CD4-positive, CD25-positive, alpha-beta regulatory T cell (primary cell): ENCODE measurements around the gene NUMB. TPM values are rescaled to one million over a fixed set of nuclear protein-coding genes. Genes with fewer than 3 reads are reported as not detected.

Experiments used
- ATAC-seq, 2 donors: fragments of 150-1000 bp; cut with Tn5 transposase; one replicate each; pipeline ENCODE4 v1.10.0; 2021; ENCODE audit warnings: low read depth in 2 of 2, moderate number of reproducible peaks in 2 of 2, moderate library complexity in 1 of 2
- DNase-seq, 3 donors: peaks; one replicate each; pipeline versions ENCODE4 v3.0.0 to v3.0.0-alpha.2; 2012 to 2022; ENCODE audit warnings: mixed read lengths in 1 of 3
- H3K27ac ChIP-seq: one replicate; pipeline ENCODE4 v1.7.0; 2013; ENCODE audit warnings: mild to moderate bottlenecking, low read length; ENCODE audit not compliant: insufficient read depth, poor library complexity, severe bottlenecking
- H3K27me3 ChIP-seq: one replicate; pipeline ENCODE4 v1.7.0; 2013; ENCODE audit warnings: low read length; ENCODE audit not compliant: control insufficient read depth, insufficient read depth
- H3K36me3 ChIP-seq: one replicate; pipeline ENCODE4 v1.7.0; 2013; ENCODE audit warnings: mild to moderate bottlenecking, low read length, moderate library complexity; ENCODE audit not compliant: control insufficient read depth, insufficient read depth
- H3K4me1 ChIP-seq: 2 replicates; pipeline ENCODE4 v1.7.0; 2013; ENCODE audit warnings: mild to moderate bottlenecking, low read length; ENCODE audit not compliant: insufficient read depth, control insufficient read depth, poor library complexity, severe bottlenecking
- H3K4me3 ChIP-seq: one replicate; pipeline ENCODE4 v1.7.0; 2013; ENCODE audit warnings: low read depth, mild to moderate bottlenecking, low read length, moderate library complexity
- H3K9me3 ChIP-seq, 2 experiments: 1 replicate in 1 of 2; 2 replicates in 1 of 2; pipeline ENCODE4 v1.7.0; 2013; ENCODE audit warnings: low read length in 2 of 2, mild to moderate bottlenecking in 1 of 2, moderate library complexity in 1 of 2; ENCODE audit not compliant: control insufficient read depth in 2 of 2
- H3K27ac Mint-ChIP-seq, 3 donors: one replicate each; pipeline ENCODE4 v1.8.0; 2020 to 2022; ENCODE audit warnings: mild to moderate bottlenecking in 3 of 3, mixed read lengths in 3 of 3, moderate library complexity in 2 of 3
- H3K27me3 Mint-ChIP-seq: one replicate; pipeline ENCODE4 v1.8.0; 2022; ENCODE audit warnings: mild to moderate bottlenecking, mixed read lengths
- H3K36me3 Mint-ChIP-seq: one replicate; pipeline ENCODE4 v1.8.0; 2020; ENCODE audit warnings: mixed read lengths
- H3K4me1 Mint-ChIP-seq, 4 donors: one replicate each; pipeline ENCODE4 v1.8.0; 2020 to 2022; ENCODE audit warnings: mixed read lengths in 4 of 4, mild to moderate bottlenecking in 1 of 4
- H3K4me3 Mint-ChIP-seq, 4 donors: one replicate each; pipeline ENCODE4 v1.8.0; 2020 to 2022; ENCODE audit warnings: mild to moderate bottlenecking in 4 of 4, mixed read lengths in 4 of 4, moderate library complexity in 3 of 4
- H3K9me3 Mint-ChIP-seq, 7 donors: one replicate each; pipeline ENCODE4 v1.8.0; 2020 to 2022; ENCODE audit warnings: mixed read lengths in 7 of 7, mild to moderate bottlenecking in 3 of 7, moderate library complexity in 2 of 7
- polyA plus RNA-seq, 4 donors: library from polyadenylated mRNA; unstranded; fragments of 300-500 nt; fragmentation: Illumina TruSeq; gene quantifications; one replicate each; pipeline ENCODE4 v1.2.3, GENCODE V29; 2021
- total RNA-seq: library from RNA; stranded (reverse); gene quantifications from one replicate; pipeline ENCODE4 v1.2.3, GENCODE V29; 2022

NUMB gene
- total and polyA plus RNA-seq, 5 donors from 2014 or later: 28.8 to 53.2 (median 32.9) TPM

- H3K27me3 Mint-ChIP-seq: peaks cover 64% of the 10 kb centered on the region
- H3K4me3 ChIP-seq: no peak overlapping the region
Observed at GRCh38 chr14:73235531-73236155, 222.7 kb downstream of the NUMB start.

GRCh38 chr14:73234586-73235394, 223.6 kb downstream of the NUMB start:
- ATAC-seq: no peak
- Mint-ChIP-seq H3K4me3 (peak overlapping the region in 1 of 4 donors; percentile 52), H3K4me1 (peaks cover 0 to 16% (median 8%) of the 10 kb centered on the region in 4 donors)

More at GRCh38 chr14:73235531-73236155, 222.7 kb downstream of the NUMB start:
- DNase-seq (no peak), ATAC-seq (no peak)
- peaks cover 0 to 4% (median 0%) of the 10 kb centered on the region in 7 donors for H3K9me3 Mint-ChIP-seq
- H3K9me3 ChIP-seq: no peaks in the 10 kb centered on the region
- H3K4me1 Mint-ChIP-seq: peaks cover 0 to 18% (median 8%) of the 10 kb centered on the region in 4 donors
- H3K27ac Mint-ChIP-seq: no peak overlapping the region
- H3K4me1 ChIP-seq: peaks cover 16% of the 10 kb centered on the region
- peaks cover 25% of the 10 kb centered on the region for H3K27me3 ChIP-seq
- H3K4me3 Mint-ChIP-seq: peak overlapping the region in 2 of 4 donors; percentile 32 to 52
- no peak overlapping the region for H3K27ac ChIP-seq
- H3K36me3 Mint-ChIP-seq: peaks cover 4% of the 10 kb centered on the region
- H3K36me3 ChIP-seq: no peaks in the 10 kb centered on the region

GRCh38 chr14:73234029-73234428, 224.3 kb downstream of the NUMB start:
- no peaks in the 10 kb centered on the region for H3K36me3 ChIP-seq
- Mint-ChIP-seq H3K4me3 (no peak overlapping the region), H3K36me3 (peaks cover 9% of the 10 kb centered on the region), H3K9me3 (peaks cover 0 to 4% (median 0%) of the 10 kb centered on the region in 7 donors), H3K4me1 (peaks cover 0 to 16% (median 8%) of the 10 kb centered on the region in 4 donors), H3K27ac (no peak overlapping the region), H3K27me3 (peaks cover 55% of the 10 kb centered on the region)
- peaks cover 23% of the 10 kb centered on the region for H3K27me3 ChIP-seq
- H3K4me3 ChIP-seq: no peak overlapping the region
- no peaks in the 10 kb centered on the region for H3K9me3 ChIP-seq
- H3K4me1 ChIP-seq: peaks cover 16% of the 10 kb centered on the region
- ATAC-seq (no peak), DNase-seq (no peak)
- H3K27ac ChIP-seq: no peak overlapping the region

More at GRCh38 chr14:73234586-73235394, 223.6 kb downstream of the NUMB start:
- H3K36me3 Mint-ChIP-seq: peaks cover 4% of the 10 kb centered on the region
- no peaks in the 10 kb centered on the region for H3K9me3 ChIP-seq
- H3K36me3 ChIP-seq: no peaks in the 10 kb centered on the region
- peaks cover 25% of the 10 kb centered on the region for H3K27me3 ChIP-seq
- H3K4me3 ChIP-seq: no peak overlapping the region
- peaks cover 16% of the 10 kb centered on the region for H3K4me1 ChIP-seq
- no peak for DNase-seq
- H3K9me3 Mint-ChIP-seq: peaks cover 0 to 4% (median 0%) of the 10 kb centered on the region in 7 donors
- peaks cover 61% of the 10 kb centered on the region for H3K27me3 Mint-ChIP-seq
- no peak overlapping the region for H3K27ac Mint-ChIP-seq
- no peak overlapping the region for H3K27ac ChIP-seq

- H3K27ac Mint-ChIP-seq: no peak overlapping the region
- Histone ChIP-seq H3K27ac (no peak overlapping the region), H3K27me3 (peaks cover 18% of the 10 kb centered on the region), H3K4me3 (no peak overlapping the region), H3K36me3 (no peaks in the 10 kb centered on the region), H3K9me3 (no peaks in the 10 kb centered on the region), H3K4me1 (peaks cover 16% of the 10 kb centered on the region)
- no peak for DNase-seq
- H3K36me3 Mint-ChIP-seq: peaks cover 14% of the 10 kb centered on the region
- H3K9me3 Mint-ChIP-seq: peaks cover 0 to 4% (median 0%) of the 10 kb centered on the region in 7 donors
- H3K4me1 Mint-ChIP-seq: peaks cover 0 to 13% (median 8%) of the 10 kb centered on the region in 4 donors
- no peak for ATAC-seq
- no peak overlapping the region for H3K4me3 Mint-ChIP-seq
- peaks cover 50% of the 10 kb centered on the region for H3K27me3 Mint-ChIP-seq
Observed at GRCh38 chr14:73233564-73233963, 224.8 kb downstream of the NUMB start.

- Histone ChIP-seq H3K4me3 (no peak overlapping the region), H3K27me3 (peaks cover 16% of the 10 kb centered on the region), H3K36me3 (no peaks in the 10 kb centered on the region), H3K9me3 (no peaks in the 10 kb centered on the region), H3K27ac (no peak overlapping the region), H3K4me1 (peaks cover 11% of the 10 kb centered on the region)
- no peak overlapping the region for H3K4me3 Mint-ChIP-seq
- peaks cover 0 to 10% (median 7%) of the 10 kb centered on the region in 4 donors for H3K4me1 Mint-ChIP-seq
- peaks cover 15% of the 10 kb centered on the region for H3K36me3 Mint-ChIP-seq
- ATAC-seq: no peak
- H3K9me3 Mint-ChIP-seq: peaks cover 0 to 4% (median 0%) of the 10 kb centered on the region in 7 donors
- H3K27ac Mint-ChIP-seq: no peak overlapping the region
- DNase-seq: no peak
- H3K27me3 Mint-ChIP-seq: peaks cover 46% of the 10 kb centered on the region
Observed at GRCh38 chr14:73232984-73233383, 225.4 kb downstream of the NUMB start.

GRCh38 chr14:73231981-73232851, 226.1 kb downstream of the NUMB start:
- ATAC-seq (peak in 1 of 2 donors; percentile 10), DNase-seq (peak in 1 of 3 donors; percentile 16)
- Mint-ChIP-seq H3K36me3 (peaks cover 15% of the 10 kb centered on the region), H3K9me3 (peaks cover 0 to 4% (median 0%) of the 10 kb centered on the region in 7 donors), H3K27ac (no peak overlapping the region), H3K4me1 (peaks cover 0 to 10% (median 7%) of the 10 kb centered on the region in 4 donors), H3K4me3 (no peak overlapping the region), H3K27me3 (peaks cover 45% of the 10 kb centered on the region)
- H3K27ac ChIP-seq: no peak overlapping the region
- no peaks in the 10 kb centered on the region for H3K36me3 ChIP-seq
- H3K4me1 ChIP-seq: peaks cover 3% of the 10 kb centered on the region
- no peak overlapping the region for H3K4me3 ChIP-seq
- H3K27me3 ChIP-seq: peaks cover 16% of the 10 kb centered on the region
- no peaks in the 10 kb centered on the region for H3K9me3 ChIP-seq

- H3K27me3 Mint-ChIP-seq: peaks cover 24% of the 10 kb centered on the region
- no peak for ATAC-seq
Observed at GRCh38 chr14:73230051-73230450, 228.3 kb downstream of the NUMB start.

More at GRCh38 chr14:73230051-73230450, 228.3 kb downstream of the NUMB start:
- H3K4me3 Mint-ChIP-seq: no peak overlapping the region
- no peak overlapping the region for H3K27ac Mint-ChIP-seq
- Histone ChIP-seq H3K27ac (no peak overlapping the region), H3K4me3 (no peak overlapping the region), H3K4me1 (no peaks in the 10 kb centered on the region), H3K36me3 (peaks cover 14% of the 10 kb centered on the region), H3K27me3 (peaks cover 7% of the 10 kb centered on the region), H3K9me3 (no peaks in the 10 kb centered on the region)
- DNase-seq: no peak
- no peaks in the 10 kb centered on the region for H3K4me1 Mint-ChIP-seq
- H3K9me3 Mint-ChIP-seq: no peaks in the 10 kb centered on the region
- peaks cover 20% of the 10 kb centered on the region for H3K36me3 Mint-ChIP-seq
